Epithelial cell of prostate (primary cell): Measurements from ENCODE around the gene ATP13A5.

Experiments used
- DNase-seq: peaks from one replicate; pipeline ENCODE4 v3.0.0-alpha.2; 2011; ENCODE audit warnings: low read depth, low spot score
- H3K27ac ChIP-seq: fragments of 450-650 bp; 2 replicates; pipeline ENCODE4 v1.5.1; 2017; ENCODE audit warnings: mild to moderate bottlenecking

ATP13A5 gene

GRCh38 chr3:193378706-193379105 is at the start of gene ATP13A5:
TSS of gene ATP13A5 (minus strand) at chr3:193378753. CDS start at chr3:193378725, 28 bp downstream.
- no peak for DNase-seq
- H3K27ac ChIP-seq: no peak within 1 kb of the TSS

GRCh38 chr3:193418576-193419373 is 40.2 kb upstream of the ATP13A5 start:
- no peak for DNase-seq
- H3K27ac ChIP-seq: no peak overlapping the region

- DNase-seq: no peak
- H3K27ac ChIP-seq: no peak overlapping the region
Measured at GRCh38 chr3:193416629-193417028, 38.1 kb upstream of the ATP13A5 start.

GRCh38 chr3:193407688-193408087 is 29.1 kb upstream of the ATP13A5 start:
- no peak for DNase-seq
- H3K27ac ChIP-seq: no peak overlapping the region

- DNase-seq: no peak
- H3K27ac ChIP-seq: no peak overlapping the region
Measured at GRCh38 chr3:193407112-193407511, 28.6 kb upstream of the ATP13A5 start.

- DNase-seq: no peak
- H3K27ac ChIP-seq: no peak overlapping the region
Measured at GRCh38 chr3:193403307-193403706, 24.8 kb upstream of the ATP13A5 start.

GRCh38 chr3:193400304-193400703 is 21.8 kb upstream of the ATP13A5 start:
- no peak overlapping the region for H3K27ac ChIP-seq

GRCh38 chr3:193396451-193397244 is 18.1 kb upstream of the ATP13A5 start:
- H3K27ac ChIP-seq: no peak overlapping the region
- no peak for DNase-seq

More at GRCh38 chr3:193400304-193400703, 21.8 kb upstream of the ATP13A5 start:
- DNase-seq: no peak

- no peak for DNase-seq
- no peak overlapping the region for H3K27ac ChIP-seq
Measured at GRCh38 chr3:193391902-193392301, 13.3 kb upstream of the ATP13A5 start.

GRCh38 chr3:193389335-193389734 is 10.8 kb upstream of the ATP13A5 start:
- no peak overlapping the region for H3K27ac ChIP-seq
- no peak for DNase-seq

GRCh38 chr3:193388361-193388760 is 9.8 kb upstream of the ATP13A5 start:
- DNase-seq: no peak
- H3K27ac ChIP-seq: no peak overlapping the region

GRCh38 chr3:193387596-193387995 is 9.0 kb upstream of the ATP13A5 start:
- DNase-seq: no peak
- H3K27ac ChIP-seq: no peak overlapping the region

GRCh38 chr3:193377591-193377990 is 962 bp downstream of the ATP13A5 start:
- DNase-seq: no peak

GRCh38 chr3:193375614-193376013 is 2.9 kb downstream of the ATP13A5 start:
- no peak overlapping the region for H3K27ac ChIP-seq
- no peak for DNase-seq

More at GRCh38 chr3:193377591-193377990, 962 bp downstream of the ATP13A5 start:
- no peak overlapping the region for H3K27ac ChIP-seq

- DNase-seq: no peak
- H3K27ac ChIP-seq: no peak overlapping the region
Measured at GRCh38 chr3:193372783-193373182, 5.8 kb downstream of the ATP13A5 start.

GRCh38 chr3:193367868-193368267 is 10.7 kb downstream of the ATP13A5 start:
- no peak overlapping the region for H3K27ac ChIP-seq
- DNase-seq: no peak

- no peak overlapping the region for H3K27ac ChIP-seq
- DNase-seq: no peak
Measured at GRCh38 chr3:193357291-193357690, 21.3 kb downstream of the ATP13A5 start.

GRCh38 chr3:193354423-193354822 is 24.1 kb downstream of the ATP13A5 start:
- DNase-seq: no peak
- H3K27ac ChIP-seq: no peak overlapping the region

GRCh38 chr3:193350744-193351143 is 27.8 kb downstream of the ATP13A5 start:
- DNase-seq: no peak
- no peak overlapping the region for H3K27ac ChIP-seq

- no peak for DNase-seq
- no peak overlapping the region for H3K27ac ChIP-seq
Measured at GRCh38 chr3:193348686-193349085, 29.9 kb downstream of the ATP13A5 start.
